ENCODE data around the gene LRIT3. TPM values are rescaled to one million over a fixed set of nuclear protein-coding genes. Genes with fewer than 3 reads are reported as not detected.

The LRIT3 gene, protein sequence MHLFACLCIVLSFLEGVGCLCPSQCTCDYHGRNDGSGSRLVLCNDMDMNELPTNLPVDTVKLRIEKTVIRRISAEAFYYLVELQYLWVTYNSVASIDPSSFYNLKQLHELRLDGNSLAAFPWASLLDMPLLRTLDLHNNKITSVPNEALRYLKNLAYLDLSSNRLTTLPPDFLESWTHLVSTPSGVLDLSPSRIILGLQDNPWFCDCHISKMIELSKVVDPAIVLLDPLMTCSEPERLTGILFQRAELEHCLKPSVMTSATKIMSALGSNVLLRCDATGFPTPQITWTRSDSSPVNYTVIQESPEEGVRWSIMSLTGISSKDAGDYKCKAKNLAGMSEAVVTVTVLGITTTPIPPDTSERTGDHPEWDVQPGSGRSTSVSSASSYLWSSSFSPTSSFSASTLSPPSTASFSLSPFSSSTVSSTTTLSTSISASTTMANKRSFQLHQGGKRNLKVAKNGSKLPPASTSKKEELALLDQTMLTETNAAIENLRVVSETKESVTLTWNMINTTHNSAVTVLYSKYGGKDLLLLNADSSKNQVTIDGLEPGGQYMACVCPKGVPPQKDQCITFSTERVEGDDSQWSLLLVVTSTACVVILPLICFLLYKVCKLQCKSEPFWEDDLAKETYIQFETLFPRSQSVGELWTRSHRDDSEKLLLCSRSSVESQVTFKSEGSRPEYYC
- total RNA-seq, result 0.08 and 0.14 TPM in 2 replicates

- Histone ChIP-seq H3K4me3 (ENCODE audit: low read depth, low read length) (no peak within 1 kb of the TSS), H3K36me3 (ENCODE audit: control insufficient read depth, insufficient read depth, low read length) (no peaks in the 10 kb centered on the region), H3K27me3 (ENCODE audit: control insufficient read depth, insufficient read depth, low read length) (no peaks in the 10 kb centered on the region)
- TF ChIP-seq, protein P1, sequence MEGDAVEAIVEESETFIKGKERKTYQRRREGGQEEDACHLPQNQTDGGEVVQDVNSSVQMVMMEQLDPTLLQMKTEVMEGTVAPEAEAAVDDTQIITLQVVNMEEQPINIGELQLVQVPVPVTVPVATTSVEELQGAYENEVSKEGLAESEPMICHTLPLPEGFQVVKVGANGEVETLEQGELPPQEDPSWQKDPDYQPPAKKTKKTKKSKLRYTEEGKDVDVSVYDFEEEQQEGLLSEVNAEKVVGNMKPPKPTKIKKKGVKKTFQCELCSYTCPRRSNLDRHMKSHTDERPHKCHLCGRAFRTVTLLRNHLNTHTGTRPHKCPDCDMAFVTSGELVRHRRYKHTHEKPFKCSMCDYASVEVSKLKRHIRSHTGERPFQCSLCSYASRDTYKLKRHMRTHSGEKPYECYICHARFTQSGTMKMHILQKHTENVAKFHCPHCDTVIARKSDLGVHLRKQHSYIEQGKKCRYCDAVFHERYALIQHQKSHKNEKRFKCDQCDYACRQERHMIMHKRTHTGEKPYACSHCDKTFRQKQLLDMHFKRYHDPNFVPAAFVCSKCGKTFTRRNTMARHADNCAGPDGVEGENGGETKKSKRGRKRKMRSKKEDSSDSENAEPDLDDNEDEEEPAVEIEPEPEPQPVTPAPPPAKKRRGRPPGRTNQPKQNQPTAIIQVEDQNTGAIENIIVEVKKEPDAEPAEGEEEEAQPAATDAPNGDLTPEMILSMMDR (IDR thresholded peaks at IDR 0.05; ENCODE audit: insufficient read depth, low read length, poor library complexity, severe bottlenecking), result no peak
- no peak for DNase-seq (ENCODE audit: low read depth)
Observed at GRCh38 chr4:109847896-109848442, at the start of gene LRIT3. Gene LRIT3, plus strand, starts transcription at chr4:109848107. Its CDS starts 95 bp downstream, at chr4:109848202.

- DNase-seq (ENCODE audit: low read depth), result no peak
- TF ChIP-seq, protein P1 (IDR thresholded peaks at IDR 0.05; ENCODE audit: insufficient read depth, low read length, poor library complexity, severe bottlenecking), result no peak
- H3K36me3 ChIP-seq (ENCODE audit: control insufficient read depth, insufficient read depth, low read length), result no peaks in the 10 kb centered on the region
- no peaks in the 10 kb centered on the region for H3K27me3 ChIP-seq (ENCODE audit: control insufficient read depth, insufficient read depth, low read length)
- H3K4me3 ChIP-seq (ENCODE audit: low read depth, low read length), result no peak overlapping the region
Observed at GRCh38 chr4:109798866-109799265, 49.0 kb upstream of the LRIT3 start.

GRCh38 chr4:109801099-109801789 lies 46.7 kb upstream of the LRIT3 start:
- no peak for DNase-seq (ENCODE audit: low read depth)
- no peaks in the 10 kb centered on the region for H3K36me3 ChIP-seq (ENCODE audit: control insufficient read depth, insufficient read depth, low read length)
- no peaks in the 10 kb centered on the region for H3K27me3 ChIP-seq (ENCODE audit: control insufficient read depth, insufficient read depth, low read length)
- H3K4me3 ChIP-seq (ENCODE audit: low read depth, low read length), result peak overlapping the region; percentile 40
- TF ChIP-seq, protein P1 (IDR thresholded peaks at IDR 0.05; ENCODE audit: insufficient read depth, low read length, poor library complexity, severe bottlenecking), result no peak

GRCh38 chr4:109801895-109802319 lies 46.0 kb upstream of the LRIT3 start, which contains the start of gene CFI:
Gene CFI, minus strand, starts transcription at chr4:109801999. Its CDS starts 28 bp downstream, at chr4:109801971.
- no peaks in the 10 kb centered on the region for H3K27me3 ChIP-seq (ENCODE audit: control insufficient read depth, insufficient read depth, low read length)
- no peak for DNase-seq (ENCODE audit: low read depth)
- H3K36me3 ChIP-seq (ENCODE audit: control insufficient read depth, insufficient read depth, low read length), result no peaks in the 10 kb centered on the region
- peak within 1 kb of the TSS; percentile 40 for H3K4me3 ChIP-seq (ENCODE audit: low read depth, low read length)
- TF ChIP-seq, protein P1 (IDR thresholded peaks at IDR 0.05; ENCODE audit: insufficient read depth, low read length, poor library complexity, severe bottlenecking), result no peak

DNA sequence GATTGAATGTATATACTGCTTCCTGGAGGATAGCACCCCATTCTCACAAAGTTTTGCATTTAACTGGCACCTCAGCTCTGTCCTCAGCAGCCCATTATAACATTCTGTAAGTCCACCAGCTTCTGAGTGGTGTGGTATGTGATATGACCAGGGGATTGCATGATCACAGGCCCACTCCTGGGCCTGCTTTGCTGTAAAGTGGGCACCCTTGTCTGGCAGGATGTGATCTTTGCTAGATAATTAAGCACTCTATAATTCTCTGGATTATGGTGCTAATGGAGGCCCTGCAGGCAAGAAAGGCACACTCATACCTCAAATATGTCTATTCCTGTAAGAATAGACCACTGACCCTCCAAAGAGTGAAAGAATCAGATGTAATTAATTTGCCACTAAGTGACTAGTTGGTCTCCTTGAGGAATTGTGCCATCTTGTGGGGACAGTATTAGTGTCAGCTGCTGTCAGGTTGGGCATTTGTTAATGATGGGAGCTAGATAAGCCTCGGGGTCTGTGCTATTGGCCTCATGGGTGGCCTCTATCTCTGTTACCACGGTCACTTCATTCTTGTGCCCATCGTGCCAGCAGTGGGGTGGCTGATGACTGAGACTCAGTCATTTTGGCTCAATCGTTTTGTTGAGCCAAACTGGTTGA lies 43.9 kb upstream of the LRIT3 start:
- Histone ChIP-seq H3K36me3 (ENCODE audit: control insufficient read depth, insufficient read depth, low read length) (no peaks in the 10 kb centered on the region), H3K4me3 (ENCODE audit: low read depth, low read length) (no peak overlapping the region), H3K27me3 (ENCODE audit: control insufficient read depth, insufficient read depth, low read length) (no peaks in the 10 kb centered on the region)
- TF ChIP-seq, protein P1 (IDR thresholded peaks at IDR 0.05; ENCODE audit: insufficient read depth, low read length, poor library complexity, severe bottlenecking), result peak; percentile 57
- DNase-seq (ENCODE audit: low read depth), result no peak
